GM12874 (cell line): ENCODE data around the gene TRIM44.

Experiments
- TF ChIP-seq, protein P1 (sequence below): IDR thresholded peaks from 2 replicates; pipeline ENCODE4 v1.5.1; 2011; ENCODE audit warnings: low read depth, mild to moderate bottlenecking, control low read depth, low read length, moderate library complexity; ENCODE audit not compliant: insufficient read depth

TRIM44 gene

DNA sequence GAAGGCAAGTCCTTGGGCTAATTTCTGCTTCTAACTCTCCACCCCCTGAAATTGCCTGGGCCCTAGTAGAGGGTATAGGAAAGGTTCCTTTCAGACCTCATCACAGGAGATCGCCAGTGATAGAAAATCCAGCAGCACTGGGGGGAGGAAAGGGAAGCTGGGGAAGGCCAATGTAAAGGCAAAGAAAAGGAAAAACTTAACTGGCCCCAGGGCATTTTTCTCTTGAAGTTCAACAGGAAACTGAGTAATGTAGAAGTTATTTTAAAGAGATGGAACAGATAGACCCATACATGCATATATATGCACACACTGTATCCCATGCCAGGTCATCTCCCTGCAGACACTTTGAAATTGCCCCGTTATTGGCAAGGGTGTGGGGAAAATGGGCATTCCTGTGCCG, 134.0 kb downstream of the TRIM44 start:
- TF ChIP-seq, protein P1, sequence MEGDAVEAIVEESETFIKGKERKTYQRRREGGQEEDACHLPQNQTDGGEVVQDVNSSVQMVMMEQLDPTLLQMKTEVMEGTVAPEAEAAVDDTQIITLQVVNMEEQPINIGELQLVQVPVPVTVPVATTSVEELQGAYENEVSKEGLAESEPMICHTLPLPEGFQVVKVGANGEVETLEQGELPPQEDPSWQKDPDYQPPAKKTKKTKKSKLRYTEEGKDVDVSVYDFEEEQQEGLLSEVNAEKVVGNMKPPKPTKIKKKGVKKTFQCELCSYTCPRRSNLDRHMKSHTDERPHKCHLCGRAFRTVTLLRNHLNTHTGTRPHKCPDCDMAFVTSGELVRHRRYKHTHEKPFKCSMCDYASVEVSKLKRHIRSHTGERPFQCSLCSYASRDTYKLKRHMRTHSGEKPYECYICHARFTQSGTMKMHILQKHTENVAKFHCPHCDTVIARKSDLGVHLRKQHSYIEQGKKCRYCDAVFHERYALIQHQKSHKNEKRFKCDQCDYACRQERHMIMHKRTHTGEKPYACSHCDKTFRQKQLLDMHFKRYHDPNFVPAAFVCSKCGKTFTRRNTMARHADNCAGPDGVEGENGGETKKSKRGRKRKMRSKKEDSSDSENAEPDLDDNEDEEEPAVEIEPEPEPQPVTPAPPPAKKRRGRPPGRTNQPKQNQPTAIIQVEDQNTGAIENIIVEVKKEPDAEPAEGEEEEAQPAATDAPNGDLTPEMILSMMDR, result no peak

DNA sequence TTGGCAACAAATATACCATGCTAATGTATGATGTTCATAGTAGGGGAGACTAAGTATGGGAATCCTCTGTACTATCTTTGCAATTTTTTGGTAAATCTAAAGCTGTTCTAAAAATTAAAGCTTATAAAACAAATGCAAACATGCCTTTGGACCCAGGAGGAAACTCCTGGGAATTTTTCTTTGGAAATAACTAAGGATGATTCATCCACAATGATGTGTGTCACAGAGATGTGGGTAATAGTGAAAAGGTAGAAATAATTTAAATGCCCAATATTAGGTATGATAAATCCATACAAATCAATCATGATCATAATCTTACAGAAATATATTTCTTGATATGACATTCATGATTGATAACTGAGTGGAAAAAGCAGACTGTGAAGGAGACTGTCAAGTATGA, 135.8 kb downstream of the TRIM44 start:
- TF ChIP-seq, protein P1, result no peak

DNA sequence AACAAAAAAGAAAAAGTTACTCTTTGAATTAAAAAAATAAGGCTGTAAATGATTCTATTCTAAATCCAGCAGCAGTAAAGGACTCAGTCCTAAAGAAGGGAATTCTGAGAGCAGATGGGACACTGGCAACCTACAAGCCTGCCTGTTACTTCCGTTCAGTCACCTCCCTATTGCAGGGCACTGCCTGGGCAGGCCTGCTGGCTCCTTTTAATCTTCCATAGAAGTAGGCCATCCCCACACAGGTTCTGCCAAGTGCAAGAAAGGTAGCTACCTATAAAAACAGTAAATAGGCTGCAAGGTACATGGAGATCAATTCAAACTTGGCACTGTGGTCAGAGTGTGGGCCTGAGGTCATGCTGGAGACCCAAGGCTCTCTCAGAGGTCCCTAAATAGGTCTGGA, 136.4 kb downstream of the TRIM44 start:
- TF ChIP-seq, protein P1, result no peak

DNA sequence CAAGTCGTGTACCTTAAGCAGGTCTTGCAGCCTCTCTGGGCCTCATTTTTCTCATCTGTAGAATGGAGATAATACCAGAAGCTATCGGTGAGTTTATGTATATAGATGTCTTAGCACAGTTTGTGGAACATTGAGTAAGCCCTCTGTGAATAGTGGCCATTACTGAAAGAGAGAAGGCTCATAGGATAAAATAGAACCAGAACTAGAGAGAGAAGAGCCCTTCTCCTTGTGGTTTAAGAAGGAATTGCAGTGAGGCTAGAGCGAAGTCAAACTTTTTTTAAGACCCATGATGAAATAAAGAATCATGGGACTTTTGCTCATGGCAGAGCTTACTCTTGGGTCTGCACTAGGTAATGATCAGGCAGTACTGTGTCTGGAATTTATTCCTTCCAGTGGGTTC, 137.1 kb downstream of the TRIM44 start:
- TF ChIP-seq, protein P1, result peak; percentile 5; the same call in 1 of the 2 replicates

DNA sequence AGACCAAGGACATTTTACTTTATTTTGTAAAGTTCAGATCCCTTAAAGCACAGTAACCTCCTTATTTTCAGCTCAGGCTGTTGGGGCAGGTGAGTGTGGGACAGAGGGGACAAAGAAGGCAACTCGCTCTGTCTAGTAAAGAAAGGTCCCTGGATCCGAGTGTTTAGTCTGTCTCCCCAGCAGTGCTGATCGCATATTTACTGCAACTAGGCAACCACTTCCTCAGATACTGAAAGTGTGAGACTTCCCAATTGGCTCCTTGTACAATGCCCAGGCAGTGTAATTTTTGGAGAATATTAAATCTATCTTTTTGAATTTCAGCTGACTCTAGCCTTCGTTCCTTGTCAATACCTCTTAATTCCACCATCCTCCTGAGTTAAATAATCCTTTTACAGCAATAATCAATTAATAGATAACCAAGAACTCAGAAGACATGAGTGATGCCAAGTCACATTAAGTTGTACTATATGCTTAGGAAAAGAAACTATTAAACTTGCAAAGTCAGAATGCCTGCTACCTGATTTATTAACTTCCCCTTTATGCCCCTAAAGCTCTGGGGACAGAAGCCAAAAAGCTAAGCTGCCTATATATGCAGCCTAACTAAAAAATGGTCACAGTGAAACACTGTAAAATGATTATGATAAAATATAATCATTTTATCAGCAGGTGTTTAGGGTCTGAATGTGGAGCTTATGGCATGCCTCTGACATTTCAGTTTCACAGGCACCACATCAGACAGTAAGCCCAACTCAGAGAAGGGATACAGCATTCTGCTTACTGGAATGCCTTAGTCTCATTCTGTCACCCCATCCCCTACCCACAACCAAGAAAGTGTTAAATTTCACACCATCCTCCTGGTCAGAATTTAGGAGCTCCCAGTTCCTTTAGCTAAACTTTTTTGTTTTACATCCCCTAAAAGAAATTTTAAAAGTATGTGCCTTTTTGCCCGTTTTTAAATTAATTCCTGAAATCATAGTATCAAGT, 138.7 kb downstream of the TRIM44 start:
- TF ChIP-seq, protein P1, result no peak

DNA sequence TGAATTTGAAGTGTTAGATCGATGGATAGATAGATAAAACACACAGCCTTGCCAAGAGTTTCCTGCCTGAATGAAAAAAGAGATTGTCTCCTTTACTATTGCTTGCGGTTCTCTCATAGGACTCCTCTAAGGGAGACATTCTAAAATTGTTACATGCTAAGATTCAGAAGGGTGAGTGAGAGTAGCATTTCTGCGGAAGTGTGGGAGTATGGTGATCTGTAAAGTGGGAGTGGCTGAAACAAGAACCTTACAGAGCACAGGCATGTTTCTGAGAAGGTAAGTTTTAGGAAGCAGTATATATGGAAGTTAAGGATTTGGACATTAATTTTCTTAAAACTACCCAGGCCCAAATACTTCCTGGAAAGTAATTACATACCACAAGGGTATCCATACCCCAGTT, 139.6 kb downstream of the TRIM44 start:
- TF ChIP-seq, protein P1, result no peak

DNA sequence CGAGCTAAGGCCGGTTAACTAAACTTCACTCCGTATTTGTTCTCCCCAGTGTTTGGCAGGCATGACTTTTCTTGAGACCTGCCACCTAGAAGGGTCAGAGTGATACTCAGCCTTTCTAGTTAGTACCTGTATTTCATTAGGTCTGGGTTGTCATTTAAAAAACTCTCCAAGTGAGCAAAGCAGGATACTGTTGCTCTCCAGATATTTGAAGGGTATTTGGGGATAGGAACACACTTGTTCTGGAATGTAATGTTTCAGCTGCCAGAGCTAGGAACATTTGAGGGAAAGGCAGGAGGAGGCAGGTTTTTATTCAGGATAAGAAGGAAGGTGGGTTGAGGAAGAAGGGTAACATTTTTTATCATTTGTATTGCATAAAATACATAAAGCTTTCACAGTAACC, 140.1 kb downstream of the TRIM44 start:
- TF ChIP-seq, protein P1, result no peak
